GM23338 (cell line): ENCODE measurements around the gene PRDM4. TPM values are rescaled to one million over a fixed set of nuclear protein-coding genes. Genes with fewer than 3 reads are reported as not detected.
A peak's percentile ranks its signal among the peaks of the same experiment; 100 is the strongest.

Experiments used
- ATAC-seq: fragments of 200-7000 bp; cut with Tn5 transposase; 3 replicates; pipeline ENCODE4 v1.9.1; 2020
- DNase-seq: peaks from one replicate; pipeline ENCODE4 v3.0.0-alpha.2; 2015; ENCODE audit warnings: low spot score
- H2AFZ ChIP-seq: fragments of 200-600 bp; sonication (generic); 2 replicates; pipeline ENCODE4 v1.8.0; 2016; ENCODE audit warnings: antibody characterized with exemption, mild to moderate bottlenecking, moderate library complexity
- H3F3A ChIP-seq: fragments of 200-600 bp; sonication (generic); replicated peaks from 2 replicates; pipeline ENCODE4 v1.8.0; 2017; ENCODE audit warnings: antibody characterized with exemption, mixed run types, low read depth
- H3K27ac ChIP-seq: fragments of 200-600 bp; sonication (generic); 2 replicates; pipeline ENCODE4 v1.6.1; 2016; ENCODE audit warnings: low read depth
- H3K27me3 ChIP-seq: fragments of 200-600 bp; sonication (generic); 2 replicates; pipeline ENCODE4 v1.8.0; 2016; ENCODE audit warnings: mild to moderate bottlenecking, mixed run types, moderate library complexity; ENCODE audit not compliant: insufficient read depth
- H3K36me3 ChIP-seq: fragments of 200-600 bp; sonication (generic); 2 replicates; pipeline ENCODE4 v1.8.0; 2016; ENCODE audit warnings: mild to moderate bottlenecking; ENCODE audit not compliant: insufficient read depth
- H3K4me1 ChIP-seq: fragments of 200-600 bp; sonication (generic); 2 replicates; pipeline ENCODE4 v1.8.0; 2016; ENCODE audit warnings: mild to moderate bottlenecking, moderate library complexity; ENCODE audit not compliant: insufficient read depth
- H3K4me2 ChIP-seq: fragments of 200-600 bp; sonication (generic); 2 replicates; pipeline ENCODE4 v1.7.1; 2017; ENCODE audit warnings: mixed run types
- H3K4me3 ChIP-seq: fragments of 200-600 bp; sonication (generic); 2 replicates; pipeline ENCODE4 v1.6.1; 2016; ENCODE audit warnings: mixed run types
- H3K79me2 ChIP-seq: fragments of 200-600 bp; sonication (generic); replicated peaks from 2 replicates; pipeline ENCODE4 v1.8.0; 2017; ENCODE audit warnings: mild to moderate bottlenecking; ENCODE audit not compliant: insufficient read depth
- H3K9me2 ChIP-seq: fragments of 200-600 bp; sonication (generic); 2 replicates; pipeline ENCODE4 v1.8.0; 2017; ENCODE audit not compliant: insufficient read depth
- H4K20me1 ChIP-seq: fragments of 200-600 bp; sonication (generic); replicated peaks from 2 replicates; pipeline ENCODE4 v1.8.0; 2017; ENCODE audit warnings: mild to moderate bottlenecking; ENCODE audit not compliant: insufficient read depth
- H3K27ac Mint-ChIP-seq: 2 replicates; pipeline ENCODE4 v1.8.0; 2020; ENCODE audit warnings: inconsistent platforms, mild to moderate bottlenecking, moderate library complexity, mixed read lengths
- H3K27me3 Mint-ChIP-seq: 3 replicates; pipeline ENCODE4 v1.8.0; 2022; ENCODE audit warnings: low read depth, mild to moderate bottlenecking, moderate library complexity, mixed read lengths, inconsistent platforms; ENCODE audit not compliant: insufficient read depth, poor library complexity
- H3K36me3 Mint-ChIP-seq: 3 replicates; pipeline ENCODE4 v1.8.0; 2021; ENCODE audit warnings: low read depth, mild to moderate bottlenecking, inconsistent platforms, moderate library complexity, mixed read lengths
- H3K4me1 Mint-ChIP-seq: 3 replicates; pipeline ENCODE4 v1.8.0; 2020; ENCODE audit warnings: mild to moderate bottlenecking, inconsistent platforms, mixed read lengths
- H3K4me3 Mint-ChIP-seq: 3 replicates; pipeline ENCODE4 v1.8.0; 2021; ENCODE audit warnings: moderate library complexity, mild to moderate bottlenecking, inconsistent platforms, mixed read lengths
- H3K9me3 Mint-ChIP-seq: 3 replicates; pipeline ENCODE4 v1.8.0; 2020; ENCODE audit warnings: moderate library complexity, mild to moderate bottlenecking, inconsistent platforms, mixed read lengths
- CREB1 ChIP-seq: fragments of 250-450 bp; sonication (Bioruptor Pico); IDR thresholded peaks from 2 replicates; pipeline ENCODE4 v1.5.0; 2020; ENCODE audit warnings: low read depth, mild to moderate bottlenecking, moderate library complexity
- CTCF ChIP-seq, 2 experiments: fragments of 200-600 bp in 1 of 2; sonication (generic) in 1 of 2; conservative IDR thresholded peaks; 2 replicates each; pipeline versions ENCODE4 v1.5.1 to v1.6.1; 2016 to 2017; ENCODE audit warnings: antibody characterized with exemption in 2 of 2, low read depth in 2 of 2, mild to moderate bottlenecking in 2 of 2, moderate library complexity in 1 of 2
- JUNB ChIP-seq: IDR thresholded peaks from one replicate; pipeline ENCODE4 v1.6.1; 2016; ENCODE audit warnings: antibody characterized with exemption; ENCODE audit not compliant: unreplicated experiment
- POLR2AphosphoS5 ChIP-seq: IDR thresholded peaks from 2 replicates; pipeline ENCODE4 v1.6.1; 2016; ENCODE audit warnings: antibody characterized with exemption, low read depth
- REST ChIP-seq: IDR thresholded peaks from one replicate; pipeline ENCODE4 v1.6.1; 2018; ENCODE audit warnings: antibody characterized with exemption; ENCODE audit not compliant: unreplicated experiment
- ZNF114 ChIP-seq: fragments of 250-450 bp; sonication (Bioruptor Pico); IDR thresholded peaks from 2 replicates; pipeline ENCODE4 v1.5.0; 2020; ENCODE audit warnings: mild to moderate bottlenecking, moderate library complexity
- ZNF331 ChIP-seq: fragments of 250-450 bp; sonication (Bioruptor Pico); IDR thresholded peaks from 2 replicates; pipeline ENCODE4 v1.5.0; 2020; ENCODE audit warnings: low read depth, mild to moderate bottlenecking, moderate library complexity
- ZNF462 ChIP-seq: fragments of 250-450 bp; sonication (Bioruptor Pico); IDR thresholded peaks from 2 replicates; pipeline ENCODE4 v1.5.0; 2020; ENCODE audit warnings: mild to moderate bottlenecking, moderate library complexity
- polyA plus RNA-seq: library from polyadenylated mRNA; unstranded; fragments of >200 nt; fragmentation: Nextera tagmentation; extraction: Ambion mirVana; gene quantifications from 2 replicates; pipeline ENCODE4 v1.2.1, GENCODE V29; 2016
- total RNA-seq: library from RNA; depleted of rRNA; stranded (reverse); fragments of >200 nt; shearing (Covaris generic); gene quantifications from 2 replicates; pipeline ENCODE4 v1.2.3, GENCODE V29; 2014

PRDM4 gene
- total and polyA plus RNA-seq, 2 experiments from 2014 or later = 4.9 to 17.1 TPM

GRCh38 chr12:107791465-107792089, 30.6 kb upstream of the PRDM4 start (continued):
- no peak for TF ChIP-seq ZNF462 (CRISPR knock-in tag)
- TF ChIP-seq ZNF114 (CRISPR knock-in tag) = no peak
- no peak for TF ChIP-seq CREB1
- no peak for TF ChIP-seq CTCF (conservative IDR thresholded peaks at IDR 0.05; ENCODE audit: low read depth in 2 of 2)
- TF ChIP-seq POLR2AphosphoS5 = no peak

- Mint-ChIP-seq H3K36me3 (peaks cover 8% of the 10 kb centered on the region; the same call in 1 of the 3 replicates), H3K27me3 (peaks cover 3% of the 10 kb centered on the region), H3K9me3 (peaks cover 28% of the 10 kb centered on the region), H3K4me1 (peaks cover 7% of the 10 kb centered on the region; the same call in 1 of the 3 replicates), H3K27ac (no peak overlapping the region), H3K4me3 (no peak overlapping the region)
- Histone ChIP-seq H3F3A (no peaks in the 10 kb centered on the region), H3K27ac (no peak overlapping the region), H3K4me2 (no peak overlapping the region), H3K36me3 (no peaks in the 10 kb centered on the region), H3K27me3 (no peaks in the 10 kb centered on the region), H4K20me1 (no peaks in the 10 kb centered on the region), H3K79me2 (no peaks in the 10 kb centered on the region), H3K4me1 (peaks cover 8% of the 10 kb centered on the region), H3K4me3 (no peak overlapping the region), H2AFZ (peak overlapping the region; percentile 94), H3K9me2 (peaks cover 15% of the 10 kb centered on the region)
- DNase-seq (no peak), ATAC-seq (no peak)
- TF ChIP-seq ZNF331 (CRISPR knock-in tag) = no peak
- TF ChIP-seq JUNB = no peak
- TF ChIP-seq CREB1 = no peak
- TF ChIP-seq REST = no peak
Measured at GRCh38 chr12:107788690-107789458, 27.9 kb upstream of the PRDM4 start.
